CD4-positive, alpha-beta T cell treated with Interleukin-12 subunit alpha and Interleukin-12 subunit beta, for 1 hour (primary cell): Measurements from ENCODE around the gene SNN.

Experiments used
- DNase-seq: peaks from one replicate; pipeline ENCODE4 v3.0.0-alpha.2; 2020

Gene SNN

GRCh38 chr16:11681976-11682654 is 13.9 kb downstream of the SNN start:
- DNase-seq, result no peak

DNA sequence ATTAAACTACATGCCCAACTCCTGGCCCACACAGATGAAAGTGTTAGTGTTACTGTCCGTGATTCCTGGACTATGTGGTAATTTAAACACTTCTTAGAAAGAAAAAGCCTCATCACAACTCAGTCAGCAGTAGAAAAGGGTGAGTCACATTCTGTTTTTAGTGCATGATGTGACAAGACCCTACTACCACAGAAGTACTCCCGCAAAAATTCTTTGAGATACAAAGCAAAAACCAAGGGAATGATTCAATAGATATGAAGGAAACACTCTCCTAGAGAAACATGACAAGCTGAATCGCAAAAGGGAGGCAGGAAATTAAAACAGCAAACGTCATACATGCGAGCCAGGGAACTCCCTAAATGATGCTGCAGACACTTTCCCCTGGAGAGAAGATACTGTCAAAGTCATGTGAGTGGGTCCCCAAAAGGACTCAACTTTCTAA is 14.4 kb downstream of the SNN start:
- DNase-seq, result no peak

GRCh38 chr16:11683145-11683544 is 14.9 kb downstream of the SNN start:
- no peak for DNase-seq

DNA sequence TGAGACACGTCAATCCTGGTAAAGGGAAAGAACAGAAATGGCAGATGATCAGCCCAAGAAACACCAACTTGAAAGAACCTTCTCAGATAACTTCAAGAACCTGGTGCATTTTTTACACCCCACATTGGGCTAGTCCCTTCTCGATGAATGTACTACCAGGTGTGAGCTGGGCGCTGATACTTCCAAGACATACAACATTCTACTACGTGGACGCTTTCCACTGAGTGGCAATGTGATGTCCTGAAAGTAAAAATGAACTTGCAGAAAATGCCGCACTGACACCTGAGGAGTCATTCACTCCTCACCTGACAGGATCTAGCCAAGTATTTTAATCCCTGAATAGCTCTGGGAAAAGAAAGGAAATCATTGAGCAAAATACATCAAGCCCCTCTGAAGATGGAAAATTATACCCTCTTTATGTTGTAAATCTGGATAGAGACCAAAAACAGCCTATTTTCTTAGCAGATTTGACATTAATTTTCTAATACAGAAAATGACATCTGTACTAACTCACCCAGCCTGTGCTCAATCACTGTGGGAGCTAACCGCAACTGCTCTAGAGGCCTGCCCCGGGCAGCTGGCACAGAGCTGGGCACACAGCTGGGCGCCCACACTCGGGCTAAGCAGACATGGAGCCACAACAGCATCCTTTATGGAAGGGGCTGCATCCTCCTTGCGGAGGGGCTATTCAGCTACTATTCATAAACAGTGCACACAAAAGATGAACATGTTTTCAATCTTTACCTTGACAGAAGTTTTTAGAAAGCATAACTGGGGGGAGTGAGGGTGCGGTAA is 16.2 kb downstream of the SNN start:
- no peak for DNase-seq

DNA sequence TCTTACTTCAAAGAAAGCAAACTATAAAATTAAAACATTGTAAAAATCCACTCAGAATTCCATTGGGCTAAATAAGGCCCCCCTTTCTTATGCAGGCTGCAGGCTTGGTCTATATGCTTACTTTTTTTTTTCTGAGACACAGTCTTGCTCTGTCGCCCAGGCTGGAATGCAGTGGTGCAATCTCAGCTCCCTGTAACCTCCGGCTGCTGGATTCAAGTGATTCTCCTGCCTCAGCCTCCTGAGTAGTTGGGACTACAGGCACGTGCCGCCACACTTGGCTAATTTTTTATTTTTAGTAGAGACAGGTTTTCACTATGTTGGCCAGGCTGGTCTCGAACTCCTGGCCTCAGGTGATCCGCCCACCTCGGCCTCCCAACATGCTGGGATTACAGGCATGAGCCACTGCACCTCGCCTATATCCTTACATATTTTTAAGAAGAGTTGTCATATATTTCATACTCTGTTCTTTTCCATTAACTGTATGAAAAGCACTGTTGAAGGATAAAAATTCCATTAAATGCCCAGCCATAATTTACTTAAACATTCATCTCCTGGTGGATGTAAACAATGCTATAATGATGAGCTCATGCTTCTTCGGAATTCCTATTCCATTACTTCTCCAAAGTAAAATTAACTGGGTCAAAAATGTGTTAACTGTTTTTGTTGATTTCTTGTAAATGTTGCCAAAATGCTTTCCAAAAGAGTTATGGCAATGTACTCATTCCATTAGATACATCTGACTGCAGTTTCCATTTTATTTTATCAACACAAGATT is 17.8 kb downstream of the SNN start:
- no peak for DNase-seq

- no peak for DNase-seq
These were observed 18.6 kb downstream of the SNN start for GRCh38 chr16:11686713-11687380.

DNA sequence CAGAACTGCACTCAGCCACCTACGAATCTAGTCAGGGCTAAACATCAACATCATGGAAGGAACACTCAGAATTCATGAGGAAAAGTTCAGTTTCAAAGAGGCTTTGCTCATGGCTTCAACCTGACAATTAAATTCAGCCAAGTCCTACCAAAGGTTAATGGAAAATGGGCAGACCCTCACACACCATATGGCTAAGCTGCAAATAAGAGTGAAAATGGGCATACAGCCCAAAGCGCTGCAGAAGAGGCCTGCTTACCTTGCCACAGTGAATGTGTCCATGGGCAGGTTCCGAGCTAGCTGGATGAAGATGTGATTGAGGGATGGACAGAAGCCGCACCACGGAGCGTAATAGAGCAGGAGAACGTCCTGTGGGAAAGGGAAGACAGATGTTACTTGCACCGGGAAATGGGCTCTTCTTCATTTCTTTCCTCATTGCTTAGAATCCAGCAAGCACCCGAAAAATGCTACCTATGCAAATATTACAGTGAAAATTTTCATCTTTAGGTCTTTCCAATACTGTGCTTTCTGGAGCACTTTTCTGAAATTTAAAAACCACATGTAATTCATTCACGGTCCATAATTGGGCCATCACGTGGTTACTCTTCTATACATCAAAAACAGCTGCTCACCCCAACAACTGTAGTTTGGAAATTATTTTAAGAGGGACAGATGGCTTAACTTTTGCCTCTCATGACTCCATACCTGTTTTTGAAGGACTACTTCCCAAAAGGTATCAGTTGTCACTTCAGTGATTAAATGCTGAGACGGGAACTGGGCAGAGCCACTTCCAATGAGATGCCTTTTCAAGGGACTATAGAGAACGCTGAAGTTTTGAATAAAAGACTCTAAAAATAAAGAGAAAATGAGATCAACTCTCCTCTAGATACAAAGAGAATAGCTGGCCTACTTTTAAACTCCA is 19.6 kb downstream of the SNN start:
- no peak for DNase-seq

DNA sequence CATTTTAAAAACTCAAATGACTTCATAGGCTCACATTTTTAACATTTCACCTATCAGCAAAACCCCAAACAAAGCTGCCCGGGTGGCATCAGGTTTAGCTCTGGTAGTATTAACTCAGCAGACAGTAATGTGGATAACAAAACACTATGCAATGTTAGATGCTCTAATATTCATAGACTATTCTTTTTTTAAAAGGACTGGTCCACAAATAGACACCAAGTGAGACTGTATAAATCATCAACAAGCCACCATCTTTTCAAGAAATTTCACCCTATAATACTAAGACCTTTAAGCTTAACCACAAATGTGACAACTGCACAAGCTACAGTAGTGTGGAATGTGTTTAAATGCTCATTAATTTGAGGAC is 20.2 kb downstream of the SNN start:
- no peak for DNase-seq

GRCh38 chr16:11689031-11689840 is 21.0 kb downstream of the SNN start:
- DNase-seq, result no peak

DNA sequence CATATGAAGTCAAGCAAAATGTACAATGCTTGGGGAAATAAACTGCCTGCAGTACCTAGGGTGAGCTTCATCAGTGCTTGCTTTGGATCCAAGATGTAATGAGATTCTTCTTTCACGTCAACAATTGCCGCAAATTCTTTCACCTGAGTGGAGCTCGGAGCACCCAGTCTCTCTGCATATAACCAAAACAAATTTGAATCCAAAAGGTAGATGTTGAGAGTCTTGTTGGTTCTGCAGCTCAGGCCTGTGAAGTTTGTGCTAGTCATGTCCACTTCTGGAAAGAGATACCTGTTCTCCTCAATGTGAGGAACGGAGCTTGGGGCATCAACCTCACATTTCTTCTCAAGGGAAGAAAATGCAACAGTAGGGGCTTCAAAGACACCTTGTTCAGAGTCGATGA is 23.0 kb downstream of the SNN start:
- no peak for DNase-seq

DNA sequence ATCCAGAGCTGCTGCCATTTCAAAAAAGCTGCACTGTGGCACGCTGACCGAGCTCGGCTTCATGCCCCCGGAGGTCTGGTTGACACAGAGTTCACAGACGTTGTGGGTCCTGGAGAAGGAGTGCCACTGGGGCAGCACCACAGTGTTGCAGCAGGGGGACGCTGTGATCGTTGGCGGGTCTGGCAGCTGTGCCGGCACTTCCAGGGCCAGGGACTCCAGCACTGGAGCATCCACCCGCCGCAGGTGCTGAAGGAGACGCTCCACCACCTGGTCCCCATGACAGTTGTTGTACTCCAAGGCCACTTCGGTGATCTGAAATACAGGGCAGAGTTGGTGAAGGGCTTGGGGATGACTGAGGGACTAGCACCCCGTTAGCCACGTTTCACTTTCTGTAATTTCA is 23.5 kb downstream of the SNN start:
- DNase-seq, result no peak

GRCh38 chr16:11692171-11692570 is 23.9 kb downstream of the SNN start:
- DNase-seq, result no peak

GRCh38 chr16:11692651-11693050 is 24.4 kb downstream of the SNN start:
- no peak for DNase-seq

GRCh38 chr16:11696266-11697012 is 28.2 kb downstream of the SNN start:
- DNase-seq, result no peak

DNA sequence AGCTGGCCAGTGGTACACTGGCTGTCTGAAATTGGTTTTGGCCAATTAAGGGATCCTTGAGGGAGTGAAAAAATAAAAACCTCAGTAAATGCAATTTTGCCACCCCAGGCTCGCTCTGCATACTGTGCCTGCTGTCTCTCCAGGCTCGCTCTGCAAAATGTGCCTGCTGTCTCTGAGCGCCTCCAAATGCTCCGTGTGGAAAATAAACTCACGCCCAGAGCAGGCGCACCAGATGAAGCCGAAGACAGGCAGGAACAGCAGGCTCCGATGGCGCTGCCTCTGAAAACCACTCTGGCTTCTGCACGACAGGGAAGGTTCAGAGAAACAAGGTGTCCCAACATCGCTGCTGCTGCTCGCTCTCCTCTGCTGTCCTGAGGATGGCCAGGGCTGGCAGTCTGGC is 29.1 kb downstream of the SNN start:
- no peak for DNase-seq

DNA sequence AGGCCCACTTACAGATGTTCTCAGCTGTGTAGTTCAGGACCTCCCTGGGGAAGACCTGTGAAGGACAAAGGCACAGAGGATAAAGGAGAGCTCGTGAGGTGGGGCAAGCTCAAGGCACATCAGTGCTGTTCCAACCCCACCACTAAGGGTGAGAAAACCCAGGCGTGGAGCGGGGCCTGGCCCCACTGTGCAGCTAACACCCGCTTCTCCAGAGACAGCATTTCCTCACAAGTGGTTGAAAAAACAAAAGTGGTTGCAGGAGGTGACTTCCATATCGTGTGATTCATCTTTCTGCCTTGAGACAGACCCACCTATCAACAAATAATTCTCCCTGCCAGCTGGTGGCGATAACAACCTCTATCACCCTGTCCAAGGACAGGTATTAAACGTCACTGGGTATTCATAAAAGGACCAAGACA is 30.0 kb downstream of the SNN start:
- DNase-seq, result peak; percentile 26

- no peak for DNase-seq
These were observed 31.1 kb downstream of the SNN start for GRCh38 chr16:11699234-11699894.

GRCh38 chr16:11700264-11701029 is 32.2 kb downstream of the SNN start:
- DNase-seq, result no peak
